Inferior parietal cortex (tissue), 1 donor: ENCODE results near the gene GSX2.
"Not testable (repeated sequence)": the region's sequence is repeated elsewhere in the genome, so short reads cannot be mapped to it uniquely, and the experiment has no call there.

Source experiments
- DNase-seq: peaks from one replicate; pipeline ENCODE4 v3.0.0-alpha.2; 2016; ENCODE audit errors: extremely low spot score

GSX2 gene

DNA sequence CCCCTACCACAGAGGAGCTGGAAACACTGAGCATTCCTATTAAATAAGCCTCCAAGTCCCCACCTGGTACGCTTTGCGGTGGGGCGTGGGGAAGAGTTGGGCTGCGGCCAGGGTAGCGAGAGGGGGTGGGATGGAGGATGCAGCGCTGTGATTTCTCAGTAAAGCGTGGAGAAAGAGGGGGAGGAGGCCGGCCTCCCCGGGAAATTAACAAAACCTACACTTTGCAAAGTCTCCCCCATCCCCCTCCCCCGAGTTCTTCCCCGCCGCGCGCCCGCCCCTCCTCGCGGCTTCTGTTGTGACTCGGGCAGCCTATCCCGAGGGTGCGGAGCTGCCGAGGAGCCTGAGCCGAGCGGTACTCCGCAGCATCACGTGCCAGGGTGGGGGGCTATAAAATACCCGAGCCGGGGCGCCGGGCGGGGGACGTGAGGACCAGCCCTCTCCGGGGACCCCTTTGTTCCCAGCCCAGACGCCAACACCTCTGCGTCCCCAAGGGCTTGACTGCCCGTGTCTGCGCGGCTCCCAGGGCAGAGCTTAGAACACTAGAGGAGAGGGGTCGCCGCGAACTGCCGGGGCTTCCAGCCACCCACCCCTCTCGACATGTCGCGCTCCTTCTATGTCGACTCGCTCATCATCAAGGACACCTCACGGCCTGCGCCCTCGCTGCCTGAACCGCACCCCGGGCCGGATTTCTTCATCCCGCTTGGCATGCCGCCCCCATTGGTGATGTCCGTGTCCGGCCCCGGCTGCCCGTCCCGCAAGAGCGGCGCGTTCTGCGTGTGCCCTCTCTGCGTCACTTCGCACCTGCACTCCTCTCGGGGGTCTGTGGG, at the start of gene GSX2:
Gene GSX2 (plus strand): TSS at position 416 of the 827 bp plus-strand sequence. CDS start 182 bp downstream, at position 598.
- DNase-seq, result no peak

DNA sequence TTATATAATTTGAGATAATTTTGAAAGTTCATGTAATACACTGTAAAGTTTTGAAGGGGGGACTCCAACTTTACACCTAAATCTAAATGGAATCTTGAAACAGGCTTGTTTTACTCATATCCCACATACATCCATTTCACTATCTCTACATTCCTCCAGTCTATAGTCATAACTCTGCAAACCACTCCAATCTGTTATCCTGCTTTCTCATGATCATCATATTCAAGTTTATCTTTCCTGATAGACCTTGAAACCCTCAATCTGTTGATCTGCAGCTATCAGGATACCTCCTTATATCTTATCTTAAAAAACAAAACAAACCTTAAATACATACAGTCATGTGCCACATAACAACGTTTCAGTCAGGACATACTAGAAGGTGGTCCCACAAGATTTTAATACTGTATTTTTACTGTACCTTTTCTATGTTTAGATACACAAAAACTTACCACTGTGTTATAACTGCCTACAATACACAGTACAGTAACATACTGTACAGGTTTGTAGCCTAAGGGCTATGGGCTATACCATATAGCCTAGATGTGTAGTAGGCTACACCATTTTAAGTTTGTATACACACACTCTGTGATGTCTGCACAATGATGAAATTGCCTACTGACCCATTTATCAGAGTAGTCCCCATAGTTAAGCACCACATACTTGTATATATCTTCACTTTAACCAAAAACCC, 49.6 kb upstream of the GSX2 start:
- DNase-seq, result no peak

DNA sequence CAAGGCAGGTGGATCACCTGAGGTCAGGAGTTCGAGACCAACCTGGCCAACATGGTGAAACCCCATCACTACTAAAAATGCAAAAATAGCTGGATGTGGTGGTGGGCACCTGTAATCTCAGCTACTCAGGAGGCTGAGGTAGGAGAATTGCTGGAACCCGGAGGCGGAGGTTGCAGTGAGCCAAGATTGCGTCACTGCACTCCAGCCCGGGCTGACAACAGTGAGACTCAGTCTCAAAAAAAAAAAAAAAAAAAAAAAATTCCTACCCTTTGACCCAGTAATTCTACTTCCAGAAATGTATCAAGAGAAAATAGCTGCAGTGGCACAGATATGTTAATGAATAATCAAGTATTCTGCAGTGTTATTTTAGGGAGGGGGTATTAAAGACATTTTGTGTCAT, 46.6 kb upstream of the GSX2 start:
- not testable (repeated sequence) for DNase-seq

DNA sequence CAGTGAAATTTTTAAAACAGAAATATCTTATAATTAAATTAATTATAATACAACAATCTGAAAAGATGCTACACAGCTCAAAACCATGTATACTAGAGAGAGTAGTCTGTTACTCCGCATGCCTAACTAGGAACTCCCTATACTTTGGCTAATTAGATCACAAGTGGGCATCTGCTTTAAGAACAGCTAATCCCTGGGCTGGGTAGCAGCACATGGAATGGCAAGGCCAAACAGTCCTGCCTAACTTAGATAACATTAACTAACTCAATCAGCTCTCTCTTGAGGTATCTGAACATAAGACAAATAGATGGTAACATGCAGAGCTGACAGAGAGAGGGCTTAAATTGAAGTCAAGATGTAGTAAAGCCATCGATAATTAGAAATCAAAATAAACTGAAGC, 45.5 kb upstream of the GSX2 start:
- no peak for DNase-seq

DNA sequence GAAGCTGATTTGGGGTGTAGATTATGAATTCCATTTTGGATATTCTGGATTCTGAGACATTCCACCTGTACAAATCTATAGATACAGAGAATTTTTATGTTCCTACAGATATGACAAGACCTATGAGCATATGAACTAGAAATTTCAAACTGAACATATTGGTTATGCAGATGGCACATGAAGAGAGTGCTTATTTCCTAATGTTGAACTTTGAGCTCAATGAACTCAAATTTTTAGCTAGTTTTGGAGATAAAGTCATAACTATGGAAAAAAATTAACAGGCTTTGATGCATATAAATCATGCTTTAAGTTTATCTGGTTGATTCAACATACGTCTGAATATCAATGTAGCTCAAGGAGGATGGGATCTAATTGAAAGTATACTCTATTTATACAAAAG, 44.5 kb upstream of the GSX2 start:
- no peak for DNase-seq

DNA sequence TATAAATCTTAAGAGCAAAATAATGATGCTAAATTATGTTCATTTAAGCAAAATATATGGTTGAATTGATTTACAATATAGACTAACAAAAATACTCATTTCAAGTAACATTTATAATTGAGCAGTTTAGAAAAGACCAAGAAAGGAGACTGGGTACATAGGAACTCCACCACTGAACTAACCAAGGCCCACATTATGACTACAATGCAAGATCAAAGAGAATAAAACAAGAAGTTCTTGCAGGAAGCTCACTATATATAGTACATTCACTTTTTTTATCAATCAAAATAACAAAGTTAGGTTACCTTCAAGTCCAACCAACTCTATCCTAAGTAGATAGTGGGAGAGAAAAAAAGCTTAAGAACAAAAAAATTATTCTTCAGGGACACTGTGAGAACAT, 43.6 kb upstream of the GSX2 start:
- no peak for DNase-seq

DNA sequence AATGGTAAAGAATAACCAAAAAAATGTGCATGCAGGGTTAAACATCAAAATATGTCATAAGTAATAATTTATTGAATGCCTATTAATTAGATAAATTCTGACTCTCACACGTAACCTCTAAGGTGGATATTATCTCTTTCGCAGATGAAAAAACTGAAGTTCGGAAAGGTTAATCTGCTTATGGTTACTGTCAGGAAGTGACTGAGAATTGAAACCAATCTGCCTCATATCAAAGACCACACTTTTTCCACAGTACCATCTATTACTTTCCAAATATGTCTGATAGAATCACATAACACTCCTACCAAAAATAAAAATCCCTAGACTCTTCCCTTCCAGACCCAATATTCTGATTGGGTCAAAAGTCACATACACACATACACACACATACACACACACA, 41.8 kb upstream of the GSX2 start:
- DNase-seq, result no peak

DNA sequence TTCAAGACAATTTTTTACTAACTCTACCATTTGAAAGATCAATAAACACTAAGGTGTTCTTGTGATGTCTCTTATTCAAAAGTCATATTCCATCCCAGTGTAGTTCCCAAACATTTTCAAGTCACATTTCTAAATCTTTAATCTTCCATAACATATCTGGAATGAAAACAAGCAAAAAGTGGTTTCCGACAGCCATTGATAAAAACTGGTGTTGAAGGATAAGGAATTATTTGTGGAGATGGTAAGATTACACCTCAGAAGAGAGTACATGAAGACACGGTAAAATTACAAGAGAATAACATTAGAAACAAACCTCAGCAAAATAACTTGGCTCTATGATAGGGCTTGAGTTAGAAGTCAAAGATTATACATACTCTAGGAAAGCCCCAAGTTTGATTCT, 39.8 kb upstream of the GSX2 start:
- no peak for DNase-seq

DNA sequence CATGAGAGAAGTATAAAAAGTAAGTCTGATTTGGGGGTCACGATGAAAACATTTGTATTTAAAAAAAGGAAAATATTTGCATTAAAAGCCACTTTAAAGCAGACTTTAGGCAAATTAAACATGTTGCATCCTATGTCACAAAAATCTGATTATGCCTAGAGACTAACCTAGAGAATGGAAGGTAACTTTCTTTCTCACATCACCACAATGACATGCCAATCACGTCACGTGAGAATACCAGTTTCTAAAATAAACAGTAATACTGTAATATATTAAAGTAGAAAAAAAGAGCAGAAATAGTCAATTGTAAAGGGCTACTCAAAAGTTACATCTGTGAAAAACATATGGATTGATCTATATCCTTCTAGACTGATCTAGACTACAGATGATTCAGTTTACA, 38.9 kb upstream of the GSX2 start:
- DNase-seq, result no peak

DNA sequence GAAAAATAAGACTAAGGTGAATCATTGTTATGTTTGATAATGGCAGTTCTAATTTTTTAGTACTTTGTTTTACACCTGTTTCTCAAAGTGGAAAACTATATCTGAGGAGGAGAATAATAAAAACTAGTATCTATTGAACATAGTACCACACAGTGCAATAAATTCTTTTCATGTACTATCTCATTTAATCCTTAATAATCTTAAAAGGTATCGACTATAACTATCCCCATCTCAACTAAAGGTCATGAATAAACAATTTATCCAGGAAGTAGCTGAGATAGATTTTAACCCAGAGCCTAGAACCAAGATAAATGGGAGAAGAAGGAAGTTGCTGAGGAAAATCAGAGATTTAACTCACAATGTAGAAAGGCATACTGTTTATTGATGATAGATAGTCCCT, 38.1 kb upstream of the GSX2 start:
- DNase-seq, result no peak

DNA sequence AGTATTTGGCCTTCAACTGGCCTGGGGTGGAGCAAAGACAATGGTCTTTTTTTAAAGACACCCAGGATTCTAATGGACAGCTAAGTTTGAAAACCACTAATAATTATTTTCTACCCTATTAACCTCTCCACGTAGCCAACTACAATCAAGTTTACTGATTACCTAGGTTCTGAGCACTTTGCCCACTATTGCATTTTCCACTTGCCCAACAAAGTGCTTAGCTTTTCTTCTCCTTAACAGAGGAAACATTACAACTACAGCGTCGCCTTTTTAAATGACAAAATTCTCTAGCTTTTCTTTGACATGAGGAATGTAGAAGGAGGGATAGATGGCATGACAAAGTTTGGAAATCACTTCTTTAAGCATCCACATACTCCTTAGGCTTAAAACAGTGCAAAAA, 37.6 kb upstream of the GSX2 start:
- no peak for DNase-seq

DNA sequence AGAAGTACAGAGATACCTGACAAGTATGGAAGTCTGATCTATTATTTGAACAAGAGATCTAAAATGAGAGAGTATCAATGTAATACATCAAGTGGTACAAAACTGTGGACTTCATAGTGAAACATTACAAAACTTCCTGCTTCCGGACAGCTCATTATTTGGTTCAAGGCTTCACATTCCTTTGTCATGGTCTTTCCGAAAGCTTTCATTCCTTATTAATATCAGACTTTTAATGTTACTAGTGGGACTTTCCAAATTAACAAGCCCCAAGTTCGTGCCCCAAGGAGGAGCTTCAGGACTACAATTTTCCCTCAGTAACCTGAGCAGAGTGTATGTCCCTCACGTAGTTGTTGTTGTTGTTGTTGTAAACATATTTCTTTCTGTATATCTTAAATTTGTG, 36.7 kb upstream of the GSX2 start:
- no peak for DNase-seq

DNA sequence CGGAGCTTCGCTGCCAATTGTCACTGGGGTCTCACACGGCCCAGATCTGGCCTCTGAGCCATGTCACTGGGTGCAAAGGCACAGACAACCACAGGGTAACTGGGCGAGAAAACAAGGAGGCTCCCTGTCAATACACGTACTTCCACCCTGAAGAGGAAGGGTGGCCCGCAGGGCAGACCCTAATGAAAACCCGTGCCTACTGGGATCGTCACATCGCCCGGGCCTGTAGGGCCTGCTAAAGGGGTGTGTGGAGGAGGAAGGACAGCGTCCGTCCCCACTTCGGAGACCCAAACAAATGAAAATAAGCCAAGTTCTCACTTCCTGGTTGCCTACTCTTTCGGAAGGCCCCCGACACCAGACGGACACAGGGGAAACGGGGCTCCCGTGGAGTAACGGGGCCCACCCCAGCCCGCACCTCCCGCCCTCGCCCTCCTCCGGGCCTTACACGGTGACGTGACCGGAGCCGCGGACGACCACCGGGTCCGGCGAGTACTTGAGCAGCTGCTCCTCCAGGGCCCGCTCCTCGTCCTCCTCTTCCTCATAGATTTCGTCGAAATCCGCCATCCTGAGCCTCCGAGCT, 36.1 kb upstream of the GSX2 start:
- no peak for DNase-seq

DNA sequence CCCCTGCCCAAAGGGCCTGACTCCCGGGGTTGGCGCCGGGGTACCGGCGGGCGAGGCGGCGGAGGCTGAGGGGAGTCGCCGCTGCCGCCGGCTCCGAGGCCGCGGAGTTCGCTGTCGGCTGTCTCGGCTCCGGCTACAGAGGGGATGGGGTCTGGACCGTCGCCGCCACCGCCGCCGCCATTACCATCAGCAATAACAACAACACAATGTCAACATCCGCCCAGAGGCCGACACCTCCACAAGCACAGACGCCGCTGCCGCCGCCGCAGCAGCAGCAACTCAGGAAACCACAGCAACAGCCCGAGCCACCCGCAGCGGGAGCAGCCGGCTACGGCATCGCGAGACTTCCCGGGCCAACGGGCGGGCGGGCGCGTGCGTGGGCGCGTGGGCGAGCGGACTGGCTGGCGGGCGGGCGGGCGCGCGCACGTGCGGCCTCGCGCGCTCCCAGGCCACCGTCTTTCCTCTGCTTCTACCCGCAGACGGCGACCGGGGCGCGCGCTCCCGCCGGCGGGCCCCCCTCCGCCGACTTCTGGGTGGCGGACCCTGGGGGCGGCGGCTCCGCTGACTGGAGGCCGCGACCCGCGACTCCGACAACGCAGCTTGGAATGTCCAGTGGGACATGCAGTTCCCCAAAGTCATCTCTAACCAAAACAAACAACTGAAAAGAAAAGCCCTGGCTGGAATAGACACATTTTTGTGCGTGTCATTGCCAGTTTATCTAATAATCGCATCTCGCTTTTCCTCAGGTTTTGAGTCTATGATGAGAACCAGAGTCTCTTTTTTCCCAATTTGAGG, 35.4 kb upstream of the GSX2 start, which contains the start of gene CHIC2:
Gene CHIC2 (minus strand): TSS at position 289 of the 795 bp plus-strand sequence. CDS start 305 bp downstream, outside the sequence.
- peak; percentile 80 for DNase-seq

DNA sequence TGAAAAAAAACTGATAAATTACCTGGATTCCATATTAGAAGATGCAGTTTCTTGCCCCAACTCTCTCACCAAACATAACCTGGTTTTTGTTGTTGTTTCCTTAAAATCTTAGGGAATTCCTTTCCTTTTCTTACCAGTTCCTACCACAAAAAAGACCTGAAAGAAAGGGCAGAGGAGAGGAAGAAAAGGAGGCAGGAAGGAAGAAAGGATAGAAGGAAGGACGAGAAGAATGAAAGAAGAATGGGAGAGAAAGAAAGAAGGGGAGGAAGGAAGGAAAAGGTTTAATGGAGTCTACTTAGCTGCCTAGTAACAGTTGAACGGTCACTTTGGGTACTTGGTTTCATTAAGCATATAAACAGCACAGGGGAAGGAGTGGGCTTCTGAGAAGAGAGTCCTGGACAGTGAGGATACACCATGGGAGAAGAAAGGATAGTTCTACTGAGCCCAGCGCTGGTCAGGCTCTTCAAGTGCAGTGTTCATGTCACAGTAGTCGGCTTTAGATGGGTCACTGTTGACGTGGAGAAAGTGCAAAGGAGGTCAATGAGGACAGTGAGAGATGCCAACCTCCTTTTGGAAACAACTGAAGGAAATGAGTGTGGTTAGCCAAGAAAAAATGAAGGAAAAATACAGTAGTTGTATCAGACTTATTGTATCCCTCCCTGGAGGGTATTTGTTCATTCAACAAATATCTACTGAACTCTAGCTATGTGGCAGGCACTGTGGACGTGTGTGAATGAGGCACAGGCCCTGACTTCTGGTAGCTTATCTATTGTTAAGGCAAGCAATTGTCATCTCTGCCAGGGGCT, 34.5 kb upstream of the GSX2 start:
- DNase-seq, result no peak

DNA sequence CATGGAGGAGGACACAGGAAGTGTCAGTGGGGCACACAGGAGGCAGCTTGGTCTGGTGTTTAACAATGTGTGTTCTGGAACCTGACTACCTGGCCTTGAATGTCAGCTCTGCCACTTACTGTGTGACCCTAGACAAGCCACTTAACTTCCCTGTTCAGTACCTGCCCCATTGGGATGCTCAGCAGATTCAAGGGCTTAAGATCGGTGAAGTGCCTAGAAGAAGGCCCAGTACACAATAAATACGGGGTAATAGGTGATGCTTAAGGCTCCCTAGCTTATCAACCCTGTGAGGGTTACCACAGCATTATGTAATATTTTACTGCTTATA, 33.9 kb upstream of the GSX2 start:
- no peak for DNase-seq

DNA sequence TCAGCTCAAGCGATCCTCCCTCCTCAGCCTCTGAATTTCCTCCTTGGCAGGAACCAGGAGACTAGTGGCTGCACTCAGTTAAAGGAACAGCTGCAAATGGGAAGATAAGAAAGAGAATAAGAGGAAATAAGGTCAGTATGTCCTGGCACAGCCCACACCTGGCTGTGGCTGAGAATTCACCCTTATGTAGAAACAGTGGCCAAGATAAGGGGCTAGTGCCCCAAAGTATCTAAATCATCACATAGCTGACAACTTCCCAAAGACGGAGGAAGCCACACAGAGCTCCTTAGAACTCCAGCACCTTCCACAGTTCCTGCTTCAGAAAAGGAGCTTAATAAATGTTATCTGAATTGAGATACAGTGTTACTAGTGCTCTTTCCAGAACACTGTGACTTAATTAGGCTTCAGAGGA, 33.2 kb upstream of the GSX2 start:
- no peak for DNase-seq

DNA sequence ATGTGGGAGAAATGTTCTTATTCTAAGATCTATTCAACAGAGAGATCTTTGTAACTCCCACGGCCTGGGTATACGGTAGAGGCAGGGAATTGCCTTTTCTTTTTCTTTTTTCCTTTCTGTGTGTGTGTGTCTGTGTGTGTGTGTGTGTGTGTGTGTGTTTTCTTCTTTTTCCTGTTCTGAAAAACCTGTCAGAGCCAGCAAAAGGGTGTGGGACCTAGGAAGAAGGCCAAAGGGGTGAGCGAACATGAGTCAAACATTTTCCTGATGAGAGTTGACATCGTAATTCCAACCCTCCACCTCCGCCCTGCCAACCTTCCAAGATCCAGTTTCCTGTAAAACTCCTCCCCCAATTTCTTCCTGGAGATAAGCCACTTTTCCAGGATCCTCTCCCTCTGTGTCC, 32.8 kb upstream of the GSX2 start:
- DNase-seq, result no peak

DNA sequence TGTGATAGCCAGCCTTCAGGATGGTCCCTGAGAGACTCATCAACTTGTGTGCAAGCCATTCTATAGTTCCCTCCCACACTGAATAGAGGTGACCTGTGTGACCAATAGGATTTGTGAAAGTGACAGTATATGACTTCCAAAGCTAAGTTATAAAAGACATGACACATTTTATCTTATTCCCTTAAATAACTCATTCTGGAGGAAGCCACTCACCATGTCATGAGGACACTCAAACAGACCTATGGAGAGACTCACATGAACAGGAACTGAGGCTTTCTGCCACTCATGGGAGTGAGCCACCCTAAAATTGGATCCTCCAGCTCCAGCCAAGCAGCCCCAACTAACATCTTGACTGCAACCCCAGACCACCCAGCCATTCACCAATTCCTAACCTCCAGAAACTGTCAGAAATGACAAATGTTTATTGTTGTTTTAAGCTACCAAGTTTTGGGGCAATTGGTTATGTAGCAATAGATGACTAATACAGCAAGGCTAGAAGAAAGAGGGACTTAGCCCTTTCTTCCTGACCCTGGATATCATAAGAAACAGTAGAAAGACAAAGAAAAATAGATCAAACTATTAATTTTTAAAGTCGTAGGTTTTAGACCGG, 26.6 kb upstream of the GSX2 start:
- no peak for DNase-seq

DNA sequence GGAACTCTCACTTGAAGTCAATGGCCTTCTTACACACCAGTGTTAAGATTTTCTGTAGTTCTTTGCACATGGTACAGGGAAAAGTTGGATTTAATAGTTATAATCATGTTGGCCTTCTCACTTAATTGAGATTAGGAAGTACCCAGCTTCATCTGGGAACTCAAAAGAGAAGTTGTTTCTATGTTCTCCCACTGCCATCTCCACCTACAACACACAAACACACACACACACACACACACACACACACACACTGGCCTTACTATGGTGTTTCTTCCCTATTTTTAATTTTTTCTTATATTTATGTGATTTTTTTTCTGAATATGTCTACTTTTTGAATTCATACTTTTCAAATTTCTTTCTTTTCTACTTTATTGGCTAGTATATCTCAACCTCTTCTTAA, 25.6 kb upstream of the GSX2 start:
- no peak for DNase-seq

DNA sequence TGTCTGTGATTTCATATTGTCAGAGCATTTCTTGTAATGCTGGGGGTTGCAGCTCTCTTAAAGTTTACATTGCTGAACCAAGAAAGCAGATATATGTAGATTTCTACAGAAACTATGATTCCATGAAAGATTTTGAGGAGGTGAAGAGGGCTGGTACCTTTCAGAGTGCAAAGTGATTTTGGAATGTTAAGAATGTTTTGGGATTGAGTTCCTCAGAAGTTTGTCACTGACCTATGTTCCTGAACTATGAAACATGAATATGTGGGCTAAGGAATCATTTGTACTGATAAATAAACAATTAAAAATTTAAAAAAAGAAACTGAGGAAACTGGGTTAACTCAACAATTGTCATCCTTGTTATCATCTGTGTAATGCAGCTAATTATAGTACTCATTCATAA, 23.3 kb upstream of the GSX2 start:
- DNase-seq, result no peak
